Panc1 (cell line): ENCODE data around the gene SLC35D2. TPM values are rescaled to one million over a fixed set of nuclear protein-coding genes. Genes with fewer than 3 reads are reported as not detected.
"Not testable (repeated sequence)": the region's sequence is repeated elsewhere in the genome, so short reads cannot be mapped to it uniquely, and the experiment has no call there.

ENCODE experiments used
- ATAC-seq: fragments of 200-7000 bp; cut with Tn5 transposase; 2 replicates; pipeline ENCODE4 v1.9.1; 2020; ENCODE audit warnings: mild to moderate bottlenecking, moderate library complexity
- BruUV-seq: library from RNA; stranded (reverse); fragments of 400-500 nt; replicated peaks from 2 replicates; lab custom pipeline; 2021; lab: Mats Ljungman, UMichigan
- CTCF ChIA-PET: fragments of 300-600 bp; sonication (Branson Sonifier 250); formaldehyde crosslinking; loops from one replicate; lab custom pipeline; 2022; ENCODE audit warnings: antibody characterized with exemption; lab: Charles Lee
- POLR2A ChIA-PET: fragments of 300-600 bp; sonication (Branson Sonifier 250); formaldehyde crosslinking; loops from one replicate; lab custom pipeline; 2022; ENCODE audit warnings: antibody characterized with exemption; lab: Charles Lee
- DNase-seq: peaks from one replicate; pipeline ENCODE4 v3.0.0-alpha.2; 2010; ENCODE audit warnings: low read depth, low spot score
- H3K27ac ChIP-seq: 2 replicates; pipeline ENCODE4 v1.5.1; 2011; ENCODE audit warnings: mild to moderate bottlenecking, low read length, inconsistent platforms
- H3K27me3 ChIP-seq: fragments of 200-500 bp; sonication (Bioruptor generic); 2 replicates; pipeline ENCODE4 v1.6.0; 2014; ENCODE audit warnings: low read length, inconsistent platforms; ENCODE audit not compliant: control insufficient read depth, insufficient read depth
- H3K36me3 ChIP-seq: fragments of 200-500 bp; sonication (Bioruptor generic); 2 replicates; pipeline ENCODE4 v1.5.1; 2014; ENCODE audit warnings: inconsistent platforms, mild to moderate bottlenecking, low read length, moderate library complexity; ENCODE audit not compliant: control insufficient read depth, insufficient read depth
- H3K4me1 ChIP-seq: 2 replicates; pipeline ENCODE4 v1.5.1; 2011; ENCODE audit warnings: inconsistent platforms, mild to moderate bottlenecking, low read length, moderate library complexity; ENCODE audit not compliant: control insufficient read depth, insufficient read depth
- H3K4me3 ChIP-seq, 2 experiments: 2 replicates each; pipeline ENCODE4 v1.5.1; 2011 to 2012; ENCODE audit warnings: low read depth in 2 of 2, low read length in 2 of 2, mild to moderate bottlenecking in 2 of 2, inconsistent platforms in 1 of 2, moderate library complexity in 1 of 2
- H3K9me3 ChIP-seq: fragments of 200-500 bp; sonication (Bioruptor generic); 2 replicates; pipeline ENCODE4 v1.5.1; 2014; ENCODE audit warnings: low read depth, mild to moderate bottlenecking, inconsistent platforms, low read length, moderate library complexity; ENCODE audit not compliant: control insufficient read depth, insufficient read depth
- POLR2AphosphoS5 ChIP-seq: IDR thresholded peaks from 2 replicates; pipeline ENCODE4 v1.6.1; 2012; ENCODE audit warnings: mild to moderate bottlenecking, low read depth, low read length, moderate library complexity
- SIN3A ChIP-seq: IDR thresholded peaks from 2 replicates; pipeline ENCODE4 v1.6.1; 2012; ENCODE audit warnings: low read depth, mild to moderate bottlenecking, low read length, moderate library complexity, borderline replicate concordance; ENCODE audit not compliant: insufficient read depth
- TCF7L2 ChIP-seq: IDR thresholded peaks from 2 replicates; pipeline ENCODE4 v1.6.1; 2011; ENCODE audit warnings: mild to moderate bottlenecking, low read depth, low read length, inconsistent platforms
- in situ Hi-C: cut with HindIII; loops from 2 replicates; pipeline ENCODE4 v1.10.0; 2016; ENCODE audit warnings: low sequenced_read_pairs, low pct_unique_long_range_greater_than_20kb
- intact Hi-C: fragments of 100-400 bp; cut with micrococcal nuclease; formaldehyde crosslinking; loops from one replicate; pipeline ENCODE4 v1.10.0; 2022; ENCODE audit not compliant: unreplicated experiment
- total RNA-seq: library from RNA; stranded (reverse); gene quantifications from one replicate; pipeline ENCODE4 v1.2.1, GENCODE V29; 2021; ENCODE audit not compliant: unreplicated experiment
- TF ChIP-seq, protein P1 (sequence below): fragments of 450-650 bp; IDR thresholded peaks from 2 replicates; pipeline ENCODE4 v1.5.1; 2017; ENCODE audit warnings: mild to moderate bottlenecking
- TF ChIP-seq, protein P2 (sequence below), 2 experiments: IDR thresholded peaks; 2 replicates each; pipeline ENCODE4 v1.6.1; 2011 to 2012; ENCODE audit warnings: low read depth in 2 of 2, control low read depth in 1 of 2, low read length in 1 of 2, mild to moderate bottlenecking in 1 of 2, moderate library complexity in 1 of 2; ENCODE audit not compliant: insufficient read depth in 1 of 2

The SLC35D2 gene
- total RNA-seq, 1 experiment from 2014 or later: 23.7 TPM

DNA sequence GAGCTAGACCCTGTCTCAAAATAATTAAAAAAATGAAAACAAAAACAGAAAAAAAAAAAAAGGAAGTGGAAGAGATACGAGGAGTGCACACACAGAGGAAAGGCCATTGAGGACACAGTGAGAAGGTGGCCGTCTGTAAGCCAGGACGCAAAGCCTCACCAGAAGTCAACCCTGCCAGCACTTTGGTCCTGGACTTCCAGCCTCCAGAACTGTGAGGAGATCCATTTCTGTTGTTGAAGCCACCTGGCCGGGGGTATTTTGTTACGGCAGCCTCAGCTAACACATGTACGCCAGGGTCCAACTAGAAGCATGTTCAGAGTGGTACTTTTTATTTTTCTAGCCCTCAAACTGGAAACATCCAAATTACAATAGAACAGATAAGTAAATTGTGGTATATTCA, 21.8 kb downstream of the SLC35D2 start:
- intact Hi-C loops: no loop called here
- H3K4me1 ChIP-seq: no peaks in the 10 kb centered on the region
- H3K9me3 ChIP-seq: no peaks in the 10 kb centered on the region
- no peak for ATAC-seq
- ChIA-PET CTCF (no interaction called here), POLR2A (no interaction called here)
- peaks cover 3% of the 10 kb centered on the region; the same call in 1 of the 2 replicates for H3K36me3 ChIP-seq
- H3K27ac ChIP-seq: no peak overlapping the region
- TF ChIP-seq POLR2AphosphoS5: no peak
- TF ChIP-seq, protein P1, sequence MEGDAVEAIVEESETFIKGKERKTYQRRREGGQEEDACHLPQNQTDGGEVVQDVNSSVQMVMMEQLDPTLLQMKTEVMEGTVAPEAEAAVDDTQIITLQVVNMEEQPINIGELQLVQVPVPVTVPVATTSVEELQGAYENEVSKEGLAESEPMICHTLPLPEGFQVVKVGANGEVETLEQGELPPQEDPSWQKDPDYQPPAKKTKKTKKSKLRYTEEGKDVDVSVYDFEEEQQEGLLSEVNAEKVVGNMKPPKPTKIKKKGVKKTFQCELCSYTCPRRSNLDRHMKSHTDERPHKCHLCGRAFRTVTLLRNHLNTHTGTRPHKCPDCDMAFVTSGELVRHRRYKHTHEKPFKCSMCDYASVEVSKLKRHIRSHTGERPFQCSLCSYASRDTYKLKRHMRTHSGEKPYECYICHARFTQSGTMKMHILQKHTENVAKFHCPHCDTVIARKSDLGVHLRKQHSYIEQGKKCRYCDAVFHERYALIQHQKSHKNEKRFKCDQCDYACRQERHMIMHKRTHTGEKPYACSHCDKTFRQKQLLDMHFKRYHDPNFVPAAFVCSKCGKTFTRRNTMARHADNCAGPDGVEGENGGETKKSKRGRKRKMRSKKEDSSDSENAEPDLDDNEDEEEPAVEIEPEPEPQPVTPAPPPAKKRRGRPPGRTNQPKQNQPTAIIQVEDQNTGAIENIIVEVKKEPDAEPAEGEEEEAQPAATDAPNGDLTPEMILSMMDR: no peak
- TF ChIP-seq, protein P2, sequence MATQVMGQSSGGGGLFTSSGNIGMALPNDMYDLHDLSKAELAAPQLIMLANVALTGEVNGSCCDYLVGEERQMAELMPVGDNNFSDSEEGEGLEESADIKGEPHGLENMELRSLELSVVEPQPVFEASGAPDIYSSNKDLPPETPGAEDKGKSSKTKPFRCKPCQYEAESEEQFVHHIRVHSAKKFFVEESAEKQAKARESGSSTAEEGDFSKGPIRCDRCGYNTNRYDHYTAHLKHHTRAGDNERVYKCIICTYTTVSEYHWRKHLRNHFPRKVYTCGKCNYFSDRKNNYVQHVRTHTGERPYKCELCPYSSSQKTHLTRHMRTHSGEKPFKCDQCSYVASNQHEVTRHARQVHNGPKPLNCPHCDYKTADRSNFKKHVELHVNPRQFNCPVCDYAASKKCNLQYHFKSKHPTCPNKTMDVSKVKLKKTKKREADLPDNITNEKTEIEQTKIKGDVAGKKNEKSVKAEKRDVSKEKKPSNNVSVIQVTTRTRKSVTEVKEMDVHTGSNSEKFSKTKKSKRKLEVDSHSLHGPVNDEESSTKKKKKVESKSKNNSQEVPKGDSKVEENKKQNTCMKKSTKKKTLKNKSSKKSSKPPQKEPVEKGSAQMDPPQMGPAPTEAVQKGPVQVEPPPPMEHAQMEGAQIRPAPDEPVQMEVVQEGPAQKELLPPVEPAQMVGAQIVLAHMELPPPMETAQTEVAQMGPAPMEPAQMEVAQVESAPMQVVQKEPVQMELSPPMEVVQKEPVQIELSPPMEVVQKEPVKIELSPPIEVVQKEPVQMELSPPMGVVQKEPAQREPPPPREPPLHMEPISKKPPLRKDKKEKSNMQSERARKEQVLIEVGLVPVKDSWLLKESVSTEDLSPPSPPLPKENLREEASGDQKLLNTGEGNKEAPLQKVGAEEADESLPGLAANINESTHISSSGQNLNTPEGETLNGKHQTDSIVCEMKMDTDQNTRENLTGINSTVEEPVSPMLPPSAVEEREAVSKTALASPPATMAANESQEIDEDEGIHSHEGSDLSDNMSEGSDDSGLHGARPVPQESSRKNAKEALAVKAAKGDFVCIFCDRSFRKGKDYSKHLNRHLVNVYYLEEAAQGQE (IDR thresholded peaks at IDR 0.05; ENCODE audit: insufficient read depth in 1 of 2, low read depth in 2 of 2, low read length in 1 of 2): no peak
- no peak for TF ChIP-seq TCF7L2
- no peak for TF ChIP-seq SIN3A
- BruUV-seq: no TSS peak
- no peak overlapping the region for H3K4me3 ChIP-seq
- H3K27me3 ChIP-seq: no peaks in the 10 kb centered on the region
- in situ Hi-C loops: no loop called here
- no peak for DNase-seq

DNA sequence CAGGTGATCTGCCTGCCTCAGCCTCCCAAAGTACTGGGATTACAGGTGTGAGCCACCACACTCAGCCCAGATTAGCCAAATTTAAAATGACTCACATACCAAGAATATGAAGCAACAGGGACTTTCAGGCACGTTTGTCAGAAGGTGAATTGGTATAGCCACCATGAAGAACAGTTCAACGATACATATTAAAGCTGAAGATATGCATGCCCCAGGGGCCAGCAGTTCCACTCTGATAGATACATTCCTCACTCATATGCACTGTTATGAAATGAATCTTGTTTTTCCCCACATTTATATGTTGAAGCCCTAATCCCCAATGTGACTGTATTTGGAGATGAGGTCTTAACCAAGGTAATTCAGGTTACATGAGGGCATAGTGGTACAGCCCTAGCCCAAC, 22.5 kb downstream of the SLC35D2 start:
- no peak overlapping the region for H3K27ac ChIP-seq
- H3K9me3 ChIP-seq: no peaks in the 10 kb centered on the region
- no peaks in the 10 kb centered on the region for H3K4me1 ChIP-seq
- H3K4me3 ChIP-seq: no peak overlapping the region
- no TSS peak for BruUV-seq
- DNase-seq: no peak
- H3K27me3 ChIP-seq: no peaks in the 10 kb centered on the region
- TF ChIP-seq TCF7L2: no peak
- TF ChIP-seq, protein P2 (IDR thresholded peaks at IDR 0.05; ENCODE audit: insufficient read depth in 1 of 2, low read depth in 2 of 2, low read length in 1 of 2): no peak
- TF ChIP-seq POLR2AphosphoS5: no peak
- TF ChIP-seq, protein P1: no peak
- TF ChIP-seq SIN3A: no peak
- in situ Hi-C loops: no loop called here
- ChIA-PET CTCF (no interaction called here), POLR2A (no interaction called here)
- H3K36me3 ChIP-seq: peaks cover 3% of the 10 kb centered on the region; the same call in 1 of the 2 replicates
- no peak for ATAC-seq
- intact Hi-C loops: no loop called here

DNA sequence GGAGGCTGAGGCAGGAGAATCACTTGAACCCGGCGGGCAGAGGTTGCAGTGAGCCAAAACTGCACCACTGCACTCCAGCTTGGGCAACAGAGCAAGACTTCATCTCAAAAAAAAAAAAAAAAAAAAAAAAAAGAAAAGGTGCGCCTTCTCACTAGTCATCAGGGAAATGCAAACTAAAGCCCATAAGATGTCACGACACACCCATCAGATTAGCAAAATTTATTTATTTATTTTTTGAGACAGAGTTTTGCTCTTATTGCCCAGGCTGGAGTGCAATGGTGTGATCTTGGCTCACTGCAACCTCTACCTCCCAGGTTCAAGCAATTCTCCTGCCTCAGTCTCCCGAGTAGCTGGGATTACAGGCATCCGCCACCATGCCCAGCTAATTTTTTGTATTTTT, 23.0 kb downstream of the SLC35D2 start:
- POLR2A ChIA-PET, H3K4me3 ChIP-seq, intact Hi-C loops, H3K4me1 ChIP-seq, BruUV-seq, DNase-seq, in situ Hi-C loops, H3K36me3 ChIP-seq, H3K27ac ChIP-seq, H3K9me3 ChIP-seq, ATAC-seq, CTCF ChIA-PET, H3K27me3 ChIP-seq: not testable (repeated sequence)
